Activated CD4-positive, CD25-positive, alpha-beta regulatory T cell treated with anti-CD3 and anti-CD28 coated beads, Interleukin-2, amount 50 U/mL, for 72 hours (primary cell): ENCODE results near the gene MRPS22.
A peak's percentile ranks its signal among the peaks of the same experiment; 100 is the strongest.

Experiments
- DNase-seq: peaks from one replicate; pipeline ENCODE4 v3.0.0; 2021

Gene MRPS22

GRCh38 chr3:139343895-139344856 lies at the start of gene MRPS22:
MRPS22 (plus strand) TSS chr3:139344020; CDS start chr3:139344027, 7 bp downstream.
- peak; percentile 77 for DNase-seq

- DNase-seq, result no peak
These were observed 48.8 kb upstream of the MRPS22 start for GRCh38 chr3:139295040-139295439.

- DNase-seq, result no peak
These were observed 47.6 kb upstream of the MRPS22 start for GRCh38 chr3:139296141-139296718.

GRCh38 chr3:139297588-139298311 lies 46.1 kb upstream of the MRPS22 start:
- DNase-seq, result no peak

- no peak for DNase-seq
These were observed 44.3 kb upstream of the MRPS22 start for GRCh38 chr3:139299261-139300132.

GRCh38 chr3:139300416-139300815 lies 43.4 kb upstream of the MRPS22 start:
- DNase-seq, result no peak

- no peak for DNase-seq
These were observed 42.6 kb upstream of the MRPS22 start for GRCh38 chr3:139301183-139301582.

GRCh38 chr3:139301654-139302053 lies 42.2 kb upstream of the MRPS22 start:
- DNase-seq, result no peak

GRCh38 chr3:139302084-139302800 lies 41.6 kb upstream of the MRPS22 start:
- DNase-seq, result no peak

- DNase-seq, result no peak
These were observed 41.1 kb upstream of the MRPS22 start for GRCh38 chr3:139302801-139303113.

- no peak for DNase-seq
These were observed 40.6 kb upstream of the MRPS22 start for GRCh38 chr3:139303216-139303615.

GRCh38 chr3:139304383-139304782 lies 39.4 kb upstream of the MRPS22 start:
- no peak for DNase-seq

GRCh38 chr3:139306078-139306477 lies 37.7 kb upstream of the MRPS22 start:
- DNase-seq, result no peak

GRCh38 chr3:139307072-139307491 lies 36.7 kb upstream of the MRPS22 start:
- no peak for DNase-seq

GRCh38 chr3:139307601-139308555 lies 35.9 kb upstream of the MRPS22 start:
- no peak for DNase-seq

- no peak for DNase-seq
These were observed 35.3 kb upstream of the MRPS22 start for GRCh38 chr3:139308560-139308959.

- no peak for DNase-seq
These were observed 34.7 kb upstream of the MRPS22 start for GRCh38 chr3:139309061-139309591.

GRCh38 chr3:139309880-139310279 lies 33.9 kb upstream of the MRPS22 start:
- DNase-seq, result no peak

- DNase-seq, result no peak
These were observed 33.3 kb upstream of the MRPS22 start for GRCh38 chr3:139310474-139310933.

- no peak for DNase-seq
These were observed 32.3 kb upstream of the MRPS22 start for GRCh38 chr3:139311557-139311956.
